GM18499 (cell line): ENCODE results near the gene MGRN1.
A peak's percentile ranks its signal among the peaks of the same experiment; 100 is the strongest.
"Not testable (repeated sequence)": the region's sequence is repeated elsewhere in the genome, so short reads cannot be mapped to it uniquely, and the experiment has no call there.

Experiments
- ATAC-seq: cut with Tn5 transposase; IDR thresholded peaks from one replicate; pipeline ENCODE4 v1.9.1; 2021; ENCODE audit warnings: moderate number of reproducible peaks; ENCODE audit not compliant: insufficient read depth, unreplicated experiment

Gene MGRN1

GRCh38 chr16:4714996-4715395 lies 90.4 kb downstream of the MGRN1 start:
- ATAC-seq, result no peak

- no peak for ATAC-seq
Measured at GRCh38 chr16:4718466-4718865, 93.8 kb downstream of the MGRN1 start.

- no peak for ATAC-seq
Measured at GRCh38 chr16:4723071-4723767, 98.6 kb downstream of the MGRN1 start.

GRCh38 chr16:4724661-4725270 lies 100.1 kb downstream of the MGRN1 start:
- no peak for ATAC-seq

GRCh38 chr16:4726616-4727015 lies 102.0 kb downstream of the MGRN1 start:
- ATAC-seq, result no peak

GRCh38 chr16:4728676-4729075 lies 104.0 kb downstream of the MGRN1 start:
- no peak for ATAC-seq

GRCh38 chr16:4729876-4730275 lies 105.2 kb downstream of the MGRN1 start:
- no peak for ATAC-seq

GRCh38 chr16:4733211-4733742 lies 108.7 kb downstream of the MGRN1 start:
- ATAC-seq, result no peak

GRCh38 chr16:4733747-4734062 lies 109.1 kb downstream of the MGRN1 start:
- no peak for ATAC-seq

- ATAC-seq, result peak; percentile 44
Measured at GRCh38 chr16:4734063-4734729, 109.6 kb downstream of the MGRN1 start, which contains the start of the genes ANKS3 and DNAAF8. TSS of gene ANKS3 (minus strand) at chr16:4734271. CDS start at chr16:4730149, 4,122 bp downstream. TSS of gene DNAAF8 (plus strand) at chr16:4734537. CDS start at chr16:4736515, 1,978 bp downstream.

- peak; percentile 14 for ATAC-seq
Measured at GRCh38 chr16:4734730-4735535, 110.3 kb downstream of the MGRN1 start.

- no peak for ATAC-seq
Measured at GRCh38 chr16:4736546-4736945, 111.9 kb downstream of the MGRN1 start.

- ATAC-seq, result no peak
Measured at GRCh38 chr16:4737545-4737944, 112.9 kb downstream of the MGRN1 start.

- not testable (repeated sequence) for ATAC-seq
Measured at GRCh38 chr16:4738370-4738769, 113.7 kb downstream of the MGRN1 start.
